ENCODE measurements around the gene PLXNC1.

PLXNC1 gene

GRCh38 chr12:94165670-94166364 lies 17.4 kb downstream of the PLXNC1 start:
- Histone ChIP-seq H3K4me1 (ENCODE audit: low read depth, poor library complexity, severe bottlenecking) (peaks cover 25% of the 10 kb centered on the region), H2AFZ (ENCODE audit: low read depth) (no peak overlapping the region), H3K9ac (no peak overlapping the region), H3K27me3 (ENCODE audit: insufficient read depth, low read depth) (no peaks in the 10 kb centered on the region), H3K27ac (no peak overlapping the region), H3K36me3 (ENCODE audit: insufficient read depth) (no peaks in the 10 kb centered on the region), H3K79me2 (ENCODE audit: insufficient read depth, low read depth) (0 out of 2 replicates have a peak, but pooled peaks cover 3% of the 10 kb centered on the region), H3K4me2 (no peak overlapping the region), H3K4me3 (IDR thresholded peaks at IDR 0.05; ENCODE audit: insufficient read depth, low read depth, low read length) (no peak overlapping the region), H4K20me1 (ENCODE audit: insufficient read depth) (no peaks in the 10 kb centered on the region)
- no peak for TF ChIP-seq CTCF (conservative IDR thresholded peaks at IDR 0.05; ENCODE audit: low read depth, low read length)

DNA sequence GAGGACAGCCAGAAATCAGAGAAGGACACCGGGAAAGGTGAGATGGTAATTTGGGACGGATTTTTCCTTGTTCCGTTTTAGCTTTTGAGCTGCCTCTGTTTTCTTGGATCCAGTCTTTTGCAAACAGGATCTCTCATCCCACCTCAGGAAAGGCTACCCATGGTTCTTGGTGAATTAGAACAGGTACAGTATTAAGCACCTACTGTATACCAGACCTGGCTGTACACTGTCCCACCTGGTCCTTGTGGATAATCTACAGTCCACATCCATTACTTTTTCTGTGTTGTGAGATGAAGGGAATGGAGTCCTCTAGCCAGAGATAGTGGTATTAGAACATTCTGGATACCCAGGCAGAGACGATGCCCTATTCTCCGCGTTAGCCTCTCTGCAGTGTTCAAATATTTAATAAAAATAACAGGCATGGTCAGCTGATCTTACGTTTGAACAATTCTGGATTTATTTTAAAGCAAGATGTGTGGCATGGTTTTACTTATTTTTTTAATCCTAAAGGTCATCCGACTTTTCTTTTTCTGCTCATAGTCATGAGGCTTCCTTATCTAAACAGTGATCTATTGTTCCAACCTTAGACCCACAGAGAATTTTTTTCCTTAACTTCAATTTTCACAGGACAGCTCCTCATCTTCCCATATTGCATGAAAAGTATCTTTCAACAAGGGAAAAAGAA lies 18.8 kb downstream of the PLXNC1 start:
- H3K36me3 ChIP-seq (ENCODE audit: insufficient read depth), result no peaks in the 10 kb centered on the region
- H3K4me1 ChIP-seq (ENCODE audit: low read depth, poor library complexity, severe bottlenecking), result peaks cover 39% of the 10 kb centered on the region
- no peak overlapping the region for H2AFZ ChIP-seq (ENCODE audit: low read depth)
- no peak for TF ChIP-seq CTCF (conservative IDR thresholded peaks at IDR 0.05; ENCODE audit: low read depth, low read length)
- H4K20me1 ChIP-seq (ENCODE audit: insufficient read depth), result no peaks in the 10 kb centered on the region
- H3K9ac ChIP-seq, result no peak overlapping the region
- H3K79me2 ChIP-seq (ENCODE audit: insufficient read depth, low read depth), result no peaks in the 10 kb centered on the region
- no peak overlapping the region for H3K4me2 ChIP-seq
- H3K27ac ChIP-seq, result no peak overlapping the region
- H3K27me3 ChIP-seq (ENCODE audit: insufficient read depth, low read depth), result no peaks in the 10 kb centered on the region
- no peak overlapping the region for H3K4me3 ChIP-seq (IDR thresholded peaks at IDR 0.05; ENCODE audit: insufficient read depth, low read depth, low read length)

DNA sequence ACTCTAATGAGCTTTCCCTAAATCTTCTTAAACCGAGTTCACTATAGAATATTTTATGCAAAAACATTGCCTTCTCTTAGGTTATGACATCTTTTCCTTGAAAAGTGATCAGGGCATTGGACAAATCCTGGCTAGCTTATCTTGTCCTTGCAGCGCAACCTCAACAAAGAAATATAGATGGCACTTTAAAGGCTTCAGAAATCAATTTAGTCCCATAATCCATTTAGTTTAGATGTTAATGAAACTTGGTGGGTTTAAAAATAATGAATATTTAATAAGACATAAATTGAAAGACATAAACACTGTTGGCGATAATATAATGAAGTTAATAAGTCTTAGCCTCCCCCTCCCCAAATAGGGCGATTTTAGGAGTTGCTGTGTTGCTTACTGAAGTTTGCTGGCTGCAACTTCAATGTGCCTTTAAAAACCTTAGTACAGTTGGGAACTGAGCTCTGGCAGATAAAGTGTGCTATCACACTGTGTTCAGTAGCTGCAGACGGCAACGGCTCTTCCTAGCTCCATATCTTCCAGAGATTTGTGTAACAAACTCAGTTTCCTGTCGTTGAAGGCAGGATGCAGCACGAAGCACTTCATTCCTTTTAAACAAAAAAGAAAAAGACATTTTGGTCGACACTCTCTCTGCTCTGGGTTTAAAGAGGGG lies 19.5 kb downstream of the PLXNC1 start:
- no peak overlapping the region for H3K4me3 ChIP-seq (IDR thresholded peaks at IDR 0.05; ENCODE audit: insufficient read depth, low read depth, low read length)
- no peak overlapping the region for H2AFZ ChIP-seq (ENCODE audit: low read depth)
- TF ChIP-seq CTCF (conservative IDR thresholded peaks at IDR 0.05; ENCODE audit: low read depth, low read length), result no peak
- H3K4me2 ChIP-seq, result no peak overlapping the region
- H3K36me3 ChIP-seq (ENCODE audit: insufficient read depth), result no peaks in the 10 kb centered on the region
- H3K27ac ChIP-seq, result no peak overlapping the region
- H3K4me1 ChIP-seq (ENCODE audit: low read depth, poor library complexity, severe bottlenecking), result peaks cover 46% of the 10 kb centered on the region
- H4K20me1 ChIP-seq (ENCODE audit: insufficient read depth), result no peaks in the 10 kb centered on the region
- no peaks in the 10 kb centered on the region for H3K27me3 ChIP-seq (ENCODE audit: insufficient read depth, low read depth)
- H3K79me2 ChIP-seq (ENCODE audit: insufficient read depth, low read depth), result no peaks in the 10 kb centered on the region
- H3K9ac ChIP-seq, result no peak overlapping the region

DNA sequence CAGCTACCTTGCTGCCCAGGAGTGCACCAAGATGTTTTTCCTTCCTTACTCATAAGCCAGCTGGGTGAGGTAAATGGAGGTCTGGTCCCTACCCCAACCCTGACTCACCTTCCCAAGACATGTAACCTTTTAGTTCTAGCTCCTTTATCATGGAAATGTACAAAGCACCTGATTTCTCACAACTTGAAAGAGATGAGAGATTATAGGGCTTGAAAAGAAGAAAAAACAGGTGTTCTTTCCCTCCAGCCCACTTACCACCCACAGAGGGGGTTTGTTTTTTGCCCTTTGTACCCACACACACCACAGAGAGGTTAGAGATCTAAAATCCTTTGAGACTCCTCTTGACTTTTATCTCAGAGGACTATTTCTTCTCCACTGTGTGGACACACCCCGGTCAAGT lies 21.1 kb downstream of the PLXNC1 start:
- peak overlapping the region; percentile 99 for H3K4me2 ChIP-seq
- no peaks in the 10 kb centered on the region for H3K79me2 ChIP-seq (ENCODE audit: insufficient read depth, low read depth)
- H3K4me3 ChIP-seq (IDR thresholded peaks at IDR 0.05; ENCODE audit: insufficient read depth, low read depth, low read length), result no peak overlapping the region
- no peaks in the 10 kb centered on the region for H3K27me3 ChIP-seq (ENCODE audit: insufficient read depth, low read depth)
- TF ChIP-seq CTCF (conservative IDR thresholded peaks at IDR 0.05; ENCODE audit: low read depth, low read length), result no peak
- no peak overlapping the region for H2AFZ ChIP-seq (ENCODE audit: low read depth)
- H3K9ac ChIP-seq, result no peak overlapping the region; the same call in 1 of the 2 replicates
- H3K27ac ChIP-seq, result peak overlapping the region; percentile 94; the same call in 1 of the 2 replicates
- H3K4me1 ChIP-seq (ENCODE audit: low read depth, poor library complexity, severe bottlenecking), result peaks cover 59% of the 10 kb centered on the region
- no peaks in the 10 kb centered on the region for H3K36me3 ChIP-seq (ENCODE audit: insufficient read depth)
- H4K20me1 ChIP-seq (ENCODE audit: insufficient read depth), result no peaks in the 10 kb centered on the region
